ENCODE data around the gene H1-8. TPM values are rescaled to one million over a fixed set of nuclear protein-coding genes. Genes with fewer than 3 reads are reported as not detected.

The H1-8 gene
- total RNA-seq, 4 donors from 2014 or later = not detected

DNA sequence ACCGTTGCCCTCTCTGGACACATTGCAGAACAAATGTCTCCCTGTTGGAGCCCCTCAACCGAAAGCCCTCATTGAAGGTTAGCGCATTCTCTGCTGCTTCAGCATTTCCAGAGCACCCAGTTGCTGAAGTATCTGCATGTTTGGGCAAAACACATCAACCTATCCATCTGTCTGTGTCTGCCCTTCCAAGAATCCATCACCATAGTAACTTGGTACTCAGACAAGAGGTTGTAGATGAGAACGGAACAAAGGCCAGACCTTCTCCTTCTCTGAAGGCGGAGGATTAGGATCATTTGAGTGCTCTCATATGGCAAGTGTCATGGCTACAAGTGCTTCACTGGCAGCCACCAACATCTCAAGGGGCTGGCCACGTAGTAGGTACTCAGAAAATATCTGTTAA lies 37.6 kb upstream of the H1-8 start:
- no peak for DNase-seq (ENCODE audit: low spot score in 2 of 2)
- TF ChIP-seq, protein P1, sequence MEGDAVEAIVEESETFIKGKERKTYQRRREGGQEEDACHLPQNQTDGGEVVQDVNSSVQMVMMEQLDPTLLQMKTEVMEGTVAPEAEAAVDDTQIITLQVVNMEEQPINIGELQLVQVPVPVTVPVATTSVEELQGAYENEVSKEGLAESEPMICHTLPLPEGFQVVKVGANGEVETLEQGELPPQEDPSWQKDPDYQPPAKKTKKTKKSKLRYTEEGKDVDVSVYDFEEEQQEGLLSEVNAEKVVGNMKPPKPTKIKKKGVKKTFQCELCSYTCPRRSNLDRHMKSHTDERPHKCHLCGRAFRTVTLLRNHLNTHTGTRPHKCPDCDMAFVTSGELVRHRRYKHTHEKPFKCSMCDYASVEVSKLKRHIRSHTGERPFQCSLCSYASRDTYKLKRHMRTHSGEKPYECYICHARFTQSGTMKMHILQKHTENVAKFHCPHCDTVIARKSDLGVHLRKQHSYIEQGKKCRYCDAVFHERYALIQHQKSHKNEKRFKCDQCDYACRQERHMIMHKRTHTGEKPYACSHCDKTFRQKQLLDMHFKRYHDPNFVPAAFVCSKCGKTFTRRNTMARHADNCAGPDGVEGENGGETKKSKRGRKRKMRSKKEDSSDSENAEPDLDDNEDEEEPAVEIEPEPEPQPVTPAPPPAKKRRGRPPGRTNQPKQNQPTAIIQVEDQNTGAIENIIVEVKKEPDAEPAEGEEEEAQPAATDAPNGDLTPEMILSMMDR (IDR thresholded peaks at IDR 0.05) = no peak
- no peak for TF ChIP-seq POLR2A (IDR thresholded peaks at IDR 0.05)
- WGBS, 2 donors = 61 to 76% methylated on average over 6 of the region's 6 CpGs
- intact Hi-C loops (cut with DNase I; ENCODE audit: low total_unique reads) = no loop called here
- no peak overlapping the region for H3K4me3 ChIP-seq (ENCODE audit: low read depth, poor library complexity, severe bottlenecking)

GRCh38 chr3:129506231-129506742 lies 36.7 kb upstream of the H1-8 start:
- no peak for DNase-seq (ENCODE audit: low spot score in 2 of 2)
- TF ChIP-seq, protein P1 (IDR thresholded peaks at IDR 0.05) = no peak
- TF ChIP-seq POLR2A (IDR thresholded peaks at IDR 0.05) = no peak
- WGBS, 2 donors = 84 to 88% methylated on average over 9 of the region's 9 CpGs
- no peak overlapping the region for H3K4me3 ChIP-seq (ENCODE audit: low read depth, poor library complexity, severe bottlenecking)
- intact Hi-C loops (cut with DNase I; ENCODE audit: low total_unique reads) = no loop called here

- H3K4me3 ChIP-seq (ENCODE audit: low read depth, poor library complexity, severe bottlenecking) = no peak overlapping the region
- intact Hi-C loops (cut with DNase I; ENCODE audit: low total_unique reads) = no loop called here
- 68 to 70% methylated on average over 9 of the region's 9 CpGs for WGBS, 2 donors
- TF ChIP-seq, protein P1 (IDR thresholded peaks at IDR 0.05) = no peak
- no peak for TF ChIP-seq POLR2A (IDR thresholded peaks at IDR 0.05)
- no peak for DNase-seq (ENCODE audit: low spot score in 2 of 2)
Measured at GRCh38 chr3:129507181-129507831, 35.7 kb upstream of the H1-8 start.

DNA sequence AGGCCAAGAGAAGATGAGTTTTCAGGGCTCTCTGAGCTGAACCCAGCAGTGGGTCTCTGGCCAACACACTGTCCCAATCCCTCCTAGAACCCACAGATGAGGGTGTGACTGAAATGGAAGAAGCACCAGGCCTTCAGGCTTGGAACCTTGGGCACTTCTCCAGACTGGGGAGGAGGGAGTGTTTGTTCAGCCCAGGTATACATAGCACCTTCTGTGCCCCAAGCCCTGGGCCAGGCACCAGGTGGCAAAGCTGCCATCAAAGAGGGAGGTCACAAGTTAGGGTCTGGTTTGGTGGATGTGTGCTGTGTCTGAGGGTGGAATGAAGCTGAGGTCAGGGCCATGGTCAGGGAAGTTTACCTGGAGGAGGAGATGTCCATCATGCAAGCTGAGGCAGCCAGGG lies 30.4 kb upstream of the H1-8 start:
- no peak for DNase-seq (ENCODE audit: low spot score in 2 of 2)
- intact Hi-C loops (cut with DNase I; ENCODE audit: low total_unique reads) = no loop called here
- no peak overlapping the region for H3K4me3 ChIP-seq (ENCODE audit: low read depth, poor library complexity, severe bottlenecking)
- no peak for TF ChIP-seq POLR2A (IDR thresholded peaks at IDR 0.05)
- TF ChIP-seq, protein P1 (IDR thresholded peaks at IDR 0.05) = no peak

DNA sequence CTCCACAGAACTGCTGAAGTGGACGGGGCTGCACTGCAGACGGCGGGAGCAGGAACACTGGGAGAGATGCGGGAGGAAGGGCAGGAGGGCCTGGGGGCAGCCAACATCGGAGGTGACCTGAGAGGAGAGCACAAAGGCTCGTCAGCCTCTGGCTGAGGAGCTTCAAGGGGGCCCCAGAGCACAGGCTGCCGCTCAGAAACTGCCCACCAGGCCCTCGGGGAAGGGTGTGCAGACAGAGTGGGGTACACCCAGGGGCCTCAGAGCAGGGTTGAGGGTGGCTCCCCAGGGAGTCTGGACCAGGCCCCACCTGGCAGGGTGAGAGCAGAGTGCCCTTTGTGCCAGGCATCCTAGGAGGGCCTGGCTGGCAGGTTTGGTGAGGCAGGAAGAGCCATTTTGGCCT lies 29.3 kb upstream of the H1-8 start:
- no peak overlapping the region for H3K4me3 ChIP-seq (ENCODE audit: low read depth, poor library complexity, severe bottlenecking)
- DNase-seq (ENCODE audit: low spot score in 2 of 2) = no peak
- TF ChIP-seq POLR2A (IDR thresholded peaks at IDR 0.05) = no peak
- TF ChIP-seq, protein P1 (IDR thresholded peaks at IDR 0.05) = no peak
- WGBS, 2 donors = 89 to 93% methylated on average over 8 of the region's 8 CpGs
- intact Hi-C loops (cut with DNase I; ENCODE audit: low total_unique reads) = no loop called here

DNA sequence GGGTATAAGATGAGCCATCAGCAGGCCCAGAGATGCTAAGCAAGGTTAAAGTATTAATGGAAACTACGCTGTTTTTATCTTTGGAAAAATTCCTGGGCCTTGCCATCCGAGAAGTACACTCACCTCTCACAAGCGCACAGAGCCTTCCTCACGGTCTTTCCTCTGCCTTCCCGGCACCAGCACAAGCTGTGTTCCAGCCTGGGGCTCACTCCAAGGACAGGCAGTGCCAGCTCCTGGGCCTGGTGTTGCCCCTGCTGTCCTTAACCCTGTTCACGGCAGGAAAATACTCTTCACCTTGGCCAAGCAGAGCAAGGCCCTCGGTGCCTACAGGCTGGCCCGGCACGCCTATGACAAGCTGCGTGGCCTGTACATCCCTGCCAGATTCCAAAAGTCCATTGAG lies 28.9 kb upstream of the H1-8 start:
- no peak for DNase-seq (ENCODE audit: low spot score in 2 of 2)
- WGBS, 2 donors = 85 to 93% methylated on average over 10 of the region's 10 CpGs
- TF ChIP-seq, protein P1 (IDR thresholded peaks at IDR 0.05) = no peak
- no peak for TF ChIP-seq POLR2A (IDR thresholded peaks at IDR 0.05)
- intact Hi-C loops (cut with DNase I; ENCODE audit: low total_unique reads) = no loop called here
- H3K4me3 ChIP-seq (ENCODE audit: low read depth, poor library complexity, severe bottlenecking) = no peak overlapping the region
